K562 (cell line): Measurements from ENCODE around the gene YBX1. TPM values are rescaled to one million over a fixed set of nuclear protein-coding genes. Genes with fewer than 3 reads are reported as not detected.
A peak's percentile ranks its signal among the peaks of the same experiment; 100 is the strongest.
"Not testable (repeated sequence)": the region's sequence is repeated elsewhere in the genome, so short reads cannot be mapped to it uniquely, and the experiment has no call there.

ENCODE experiments used
- ATAC-seq: fragments of 200-7000 bp; cut with Tn5 transposase; 3 replicates; pipeline ENCODE4 v1.9.1; 2020; ENCODE audit warnings: moderate library complexity
- BruUV-seq: library from RNA; stranded (reverse); fragments of 400-500 nt; replicated peaks from 2 replicates; lab custom pipeline; 2021; lab: Mats Ljungman, UMichigan
- CTCF ChIA-PET: fragments of 300-600 bp; formaldehyde crosslinking; extraction: SDS; loops from one replicate; lab custom pipeline; 2021; ENCODE audit warnings: low intra/inter-chr PET ratio; lab: Yijun Ruan, JAX
- POLR2A ChIA-PET: fragments of 300-600, 350-650 bp; sonication (Branson Sonifier 250); formaldehyde crosslinking; extraction: SDS; loops from one replicate; lab custom pipeline; 2021; ENCODE audit warnings: antibody characterized with exemption, inconsistent platforms; lab: Yijun Ruan, JAX
- DNase-seq, 4 experiments: peaks; one replicate each; pipeline versions ENCODE4 v3.0.0 to v3.0.0-alpha.2; 2011 to 2018; ENCODE audit warnings: low spot score in 3 of 4, mixed read lengths in 3 of 4; ENCODE audit errors: extremely low read depth in 1 of 4
- FAIRE-seq: peaks from 2 replicates; lab custom pipeline; 2011; peaks lifted over from hg19 to GRCh38; lab: Jason Lieb, UNC
- H2AFZ ChIP-seq: 2 replicates; pipeline ENCODE4 v1.6.0; 2011; ENCODE audit warnings: low read depth, low read length, control low read depth, inconsistent platforms
- H3K27ac ChIP-seq: fragments of 200-600 bp; 3 replicates; pipeline ENCODE4 v1.8.0; 2011; ENCODE audit warnings: low read depth, mild to moderate bottlenecking, control low read depth, inconsistent platforms, low read length, moderate library complexity, mixed read lengths; ENCODE audit errors: extremely low read depth
- H3K27me3 ChIP-seq, 2 experiments: fragments of 300-600 bp in 1 of 2; 2 replicates in 1 of 2; 3 replicates in 1 of 2; pipeline versions ENCODE4 v1.6.0 to v1.8.0; 2011; ENCODE audit warnings: inconsistent platforms in 2 of 2, low read length in 2 of 2, mild to moderate bottlenecking in 1 of 2, mixed read lengths in 1 of 2, moderate library complexity in 1 of 2; ENCODE audit not compliant: control insufficient read depth in 2 of 2, insufficient read depth in 2 of 2
- H3K36me3 ChIP-seq: fragments of 300-600 bp; 3 replicates; pipeline ENCODE4 v1.8.0; 2011; ENCODE audit warnings: mild to moderate bottlenecking, low read length, inconsistent platforms; ENCODE audit not compliant: control insufficient read depth, insufficient read depth
- H3K4me1 ChIP-seq, 2 experiments: fragments of 200-600 bp in 1 of 2; replicated peaks in 1 of 2; 2 replicates in 1 of 2; 3 replicates in 1 of 2; pipeline versions ENCODE4 v1.5.1 to v1.8.0; 2011; ENCODE audit warnings: inconsistent platforms in 2 of 2, low read length in 2 of 2, mild to moderate bottlenecking in 1 of 2, mixed read lengths in 1 of 2, moderate library complexity in 1 of 2; ENCODE audit not compliant: control insufficient read depth in 2 of 2, insufficient read depth in 2 of 2
- H3K4me2 ChIP-seq: 2 replicates; pipeline ENCODE4 v1.6.1; 2011; ENCODE audit warnings: low read length, control low read depth, inconsistent platforms, mixed read lengths; ENCODE audit not compliant: insufficient read depth
- H3K4me3 ChIP-seq: fragments of 200-600 bp; sonication (generic), shearing (Covaris generic); 2 replicates; pipeline ENCODE4 v1.5.1; 2016; ENCODE audit warnings: control low read depth, inconsistent platforms
- H3K79me2 ChIP-seq: fragments of 200-600 bp; 3 replicates; pipeline ENCODE4 v1.8.0; 2011; ENCODE audit warnings: low read length, inconsistent platforms; ENCODE audit not compliant: control insufficient read depth, insufficient read depth
- H3K9ac ChIP-seq, 2 experiments: 2 replicates each; pipeline versions ENCODE4 v1.6.0 to v1.6.1; 2011; ENCODE audit warnings: low read depth in 2 of 2, low read length in 2 of 2, control low read depth in 1 of 2, inconsistent platforms in 1 of 2, mild to moderate bottlenecking in 1 of 2, mixed read lengths in 1 of 2; ENCODE audit not compliant: insufficient read depth in 1 of 2
- H3K9me1 ChIP-seq: one replicate; pipeline ENCODE4 v1.6.0; 2011; ENCODE audit warnings: inconsistent platforms, mild to moderate bottlenecking, low read length, moderate library complexity; ENCODE audit not compliant: control insufficient read depth, insufficient read depth
- H3K9me3 ChIP-seq: replicated peaks from 2 replicates; pipeline ENCODE4 v1.5.1; 2011; ENCODE audit warnings: low read depth, low read length, inconsistent platforms; ENCODE audit not compliant: control insufficient read depth, insufficient read depth
- H4K20me1 ChIP-seq: replicated peaks from 2 replicates; pipeline ENCODE4 v1.6.1; 2011; ENCODE audit warnings: low read length, inconsistent platforms, mixed read lengths; ENCODE audit not compliant: control insufficient read depth, insufficient read depth
- CEBPG ChIP-seq, 3 experiments: fragments of 200-800 bp in 1 of 3; sonication (Bioruptor generic) in 1 of 3; sonication (generic) in 1 of 3; formaldehyde crosslinking in 1 of 3; IDR thresholded peaks in 2 of 3; conservative IDR thresholded peaks in 1 of 3; 2 replicates each; pipeline versions ENCODE4 v1.6.1 to v1.8.0; 2016 to 2022; ENCODE audit warnings: missing compliant biosample characterization in 2 of 3, missing genetic modification characterization in 2 of 3, mild to moderate bottlenecking in 1 of 3, missing genetic modification reagents in 1 of 3
- ELF1 ChIP-seq: fragments of 200-800 bp; sonication (Bioruptor generic); IDR thresholded peaks from 2 replicates; pipeline ENCODE4 v1.6.1; 2016; ENCODE audit warnings: missing genetic modification characterization, missing compliant biosample characterization
- FIP1L1 ChIP-seq: fragments of 200-400 bp; formaldehyde crosslinking; IDR thresholded peaks from 2 replicates; pipeline ENCODE4 v1.6.1; 2018; ENCODE audit warnings: mild to moderate bottlenecking, low read depth, low read length; ENCODE audit not compliant: poor library complexity, severe bottlenecking
- GABPA ChIP-seq: fragments of 200-800 bp; sonication (Bioruptor generic); conservative IDR thresholded peaks from 2 replicates; pipeline ENCODE4 v1.6.1; 2016; ENCODE audit warnings: low read depth, missing genetic modification characterization, missing compliant biosample characterization
- HNRNPL ChIP-seq: fragments of 200-400 bp; formaldehyde crosslinking; IDR thresholded peaks from 2 replicates; pipeline ENCODE4 v1.6.1; 2017; ENCODE audit warnings: low read depth, mild to moderate bottlenecking, low read length
- NR2C2 ChIP-seq, 2 experiments: fragments of 200-800 bp in 1 of 2; sonication (Bioruptor generic) in 1 of 2; sonication (generic) in 1 of 2; formaldehyde crosslinking in 1 of 2; IDR thresholded peaks; 2 replicates each; pipeline versions ENCODE4 v1.6.1 to v1.8.0; 2016 to 2022; ENCODE audit warnings: mild to moderate bottlenecking in 1 of 2, missing compliant biosample characterization in 1 of 2, missing genetic modification characterization in 1 of 2, missing genetic modification reagents in 1 of 2
- PHF8 ChIP-seq: fragments of 200-600 bp; sonication (generic); IDR thresholded peaks from 2 replicates; pipeline ENCODE4 v1.6.1; 2012; ENCODE audit warnings: mixed run types, mild to moderate bottlenecking, inconsistent platforms, low read length, moderate library complexity, borderline replicate concordance
- POLR2AphosphoS5 ChIP-seq: IDR thresholded peaks from 2 replicates; pipeline ENCODE4 v1.6.1; 2011; ENCODE audit warnings: mild to moderate bottlenecking, low read depth, low read length, moderate library complexity; ENCODE audit not compliant: control insufficient read depth, insufficient read depth
- TAF1 ChIP-seq: IDR thresholded peaks from 2 replicates; pipeline ENCODE4 v1.6.1; 2011; ENCODE audit warnings: mild to moderate bottlenecking, low read length, moderate library complexity; ENCODE audit not compliant: insufficient read depth, control insufficient read depth, severe bottlenecking; ENCODE audit errors: extremely low read depth
- TBP ChIP-seq: optimal IDR thresholded peaks from 2 replicates; pipeline ENCODE3; 2011; ENCODE audit warnings: low read depth, low read length, improper control_type of control experiment
- VEZF1 ChIP-seq: fragments of 200-800 bp; sonication (Bioruptor generic); IDR thresholded peaks from 2 replicates; pipeline ENCODE4 v1.6.1; 2017; ENCODE audit warnings: missing genetic modification characterization, missing compliant biosample characterization
- YY1 ChIP-seq, 3 experiments: IDR thresholded peaks; 2 replicates each; pipeline ENCODE4 v1.6.1; 2011; ENCODE audit warnings: low read length in 2 of 3, mild to moderate bottlenecking in 2 of 3, moderate library complexity in 2 of 3, borderline replicate concordance in 1 of 3, control low read depth in 1 of 3, low read depth in 1 of 3; ENCODE audit not compliant: insufficient read depth in 3 of 3, insufficient replicate concordance in 2 of 3, control insufficient read depth in 1 of 3, insufficient read length in 1 of 3; ENCODE audit errors: extremely low read depth in 1 of 3
- ZNF197 ChIP-seq: fragments of 200-800 bp; sonication (Bioruptor generic); IDR thresholded peaks from 2 replicates; pipeline ENCODE4 v1.6.1; 2016; ENCODE audit warnings: low read depth, missing genetic modification characterization, missing compliant biosample characterization
- ZNF740 ChIP-seq, 3 experiments: fragments of 200-800 bp in 1 of 3; sonication (Bioruptor generic) in 1 of 3; sonication (generic) in 1 of 3; formaldehyde crosslinking in 1 of 3; IDR thresholded peaks; 2 replicates each; pipeline versions ENCODE4 v1.6.1 to v1.8.0; 2016 to 2022; ENCODE audit warnings: mild to moderate bottlenecking in 2 of 3, missing compliant biosample characterization in 2 of 3, missing genetic modification characterization in 2 of 3, missing genetic modification reagents in 1 of 3
- WGBS: fragments of 100-300 bp; shearing (Covaris generic); methylation state at CpG from one replicate; pipeline ENCODE4 v1.1.6; 2016; ENCODE audit warnings: low coverage, mixed read lengths; ENCODE audit not compliant: insufficient coverage; ENCODE audit errors: missing lambda C conversion rate; 5-methylcytosine and 5-hydroxymethylcytosine counted together
- in situ Hi-C: fragments of 300-500 bp; cut with MboI; formaldehyde crosslinking; loops from 4 replicates; pipeline ENCODE4 v1.15.0; 2018; ENCODE audit warnings: inconsistent platforms, mixed read lengths
- intact Hi-C: fragments of 100-400 bp; cut with micrococcal nuclease; formaldehyde crosslinking; loops from 2 replicates; pipeline ENCODE4 v1.14.2; 2022
- polyA plus RNA-seq, 8 experiments: library from polyadenylated mRNA; depleted of rRNA in 4 of 8; stranded (reverse) in 5 of 8; unstranded in 3 of 8; fragments of >200 nt; fragmentation: Nextera tagmentation in 2 of 8; fragmentation: Illumina TruSeq in 1 of 8; extraction: Ambion mirVana in 2 of 8; extraction: Trizol in 1 of 8; gene quantifications; 2 replicates each; pipeline versions ENCODE4 v1.2.1 to v1.2.3, GENCODE V29; 2011 to 2014; ENCODE audit warnings: inconsistent platforms in 1 of 8, missing spikeins in 1 of 8
- total RNA-seq, 7 experiments: library from RNA; depleted of rRNA in 6 of 7; stranded (reverse); fragments of >200 nt in 6 of 7; fragmentation: Illumina TruSeq in 2 of 7; extraction: Trizol in 2 of 7; gene quantifications; 2 replicates each; pipeline versions ENCODE4 v1.2.1 to v1.2.3, GENCODE V29; 2011 to 2021; ENCODE audit warnings: low replicate concordance in 1 of 7

The YBX1 gene
- total and polyA plus RNA-seq, 9 of the 15 experiments (the other 6 are each of a cell fraction or from before 2014, with no cell fraction given) = 363 to 1,955 (median 1,216) TPM

GRCh38 chr1:42682484-42682738 is 193 bp downstream of the YBX1 start:
- H3K9me1 ChIP-seq; FAIRE-seq; H3K9me3 ChIP-seq; BruUV-seq; H3K4me2 ChIP-seq; DNase-seq; H2AFZ ChIP-seq; H3K27me3 ChIP-seq; CTCF ChIA-PET; in situ Hi-C loops; TF ChIP-seq CEBPG, NR2C2 (CRISPR knock-in tag; IDR thresholded peaks at IDR 0.05): not testable (repeated sequence)
- peak; percentile 7 for ATAC-seq
- Histone ChIP-seq H3K36me3 (peaks cover 52% of the 10 kb centered on the region), H3K27ac (peak overlapping the region; percentile 95), H3K9ac (peak overlapping the region; percentile 97 to 99; a peak in 3 of 4 replicates), H3K4me3 (peak overlapping the region; percentile 77), H4K20me1 (peaks cover 41% of the 10 kb centered on the region), H3K79me2 (peaks cover 76% of the 10 kb centered on the region), H3K4me1 (peaks cover 7 to 32% of the 10 kb centered on the region in 2 experiments)
- POLR2A ChIA-PET = interaction anchor here (0.6 to 8.0 kb wide), 26 partner anchors 9 to 750 kb away, joined by 3 to 72 read pairs (median 4); partner anchors contain the start of genes CLDN19 and PPIH
- WGBS = 0% methylated on average over 13 of the region's 33 CpGs
- intact Hi-C loops = loop anchor here (1.0 to 10.0 kb wide), 3 partner anchors 24 to 252 kb away; partner anchors contain the start of genes C1orf50, P3H1 and PPIH
- TF ChIP-seq HNRNPL (peak; percentile 45; the same call in 1 of the 2 replicates), TBP (peak; percentile 22), ZNF740 (CRISPR knock-in tag; IDR thresholded peaks at IDR 0.05) (0 out of 2 replicates have a peak, but pooled peaks have one; percentile 69), ZNF740 (tag; IDR thresholded peaks at IDR 0.05) (peak in 1 of 2 experiments; percentile 83; a peak in 1 of 4 replicates), CEBPG (tag; conservative IDR thresholded peaks at IDR 0.05 in 1 of 2, IDR thresholded peaks at IDR 0.05 in 1 of 2) (0 out of 4 replicates have a peak, but pooled peaks of 1 of the 2 experiments have one; percentile 25), FIP1L1 (peak; percentile 34), YY1 (IDR thresholded peaks at IDR 0.05; ENCODE audit: borderline replicate concordance in 1 of 3, control insufficient read depth in 1 of 3, extremely low read depth in 1 of 3, insufficient read depth in 3 of 3, insufficient read length in 1 of 3, insufficient replicate concordance in 2 of 3, low read depth in 1 of 3, low read length in 2 of 3) (peak in 1 of 3 experiments; percentile 5), PHF8 (peak; percentile 44; the same call in 1 of the 2 replicates), NR2C2 (tag; IDR thresholded peaks at IDR 0.05) (peak; percentile 60; the same call in 1 of the 2 replicates), GABPA (tag) (peak; percentile 67), TAF1 (peak; percentile 39), POLR2AphosphoS5 (0 out of 2 replicates have a peak, but pooled peaks have one; percentile 41), ELF1 (tag) (0 out of 2 replicates have a peak, but pooled peaks have one; percentile 5), VEZF1 (CRISPR knock-in tag) (peak; percentile 99), ZNF197 (CRISPR knock-in tag) (0 out of 2 replicates have a peak, but pooled peaks have one; percentile 2)
